Purkinje cell (primary cell): ENCODE data around the gene PPM1M. TPM values are rescaled to one million over a fixed set of nuclear protein-coding genes. Genes with fewer than 3 reads are reported as not detected.

Source experiments
- polyA plus RNA-seq: library from polyadenylated mRNA; unstranded; fragments of >200 nt; fragmentation: Nextera tagmentation; gene quantifications from 2 replicates; pipeline ENCODE4 v1.2.1, GENCODE V29; 2014

PPM1M gene
- 0.32 and 1.1 TPM in 2 replicates for polyA plus RNA-seq

GRCh38 chr3:52245322-52246263 lies at the start of gene PPM1M:
Gene PPM1M, plus strand, starts transcription at chr3:52245759. Its CDS starts 66 bp downstream, at chr3:52245825.

GRCh38 chr3:52197842-52198625 lies 47.5 kb upstream of the PPM1M start, which contains the start of gene ALAS1:
Gene ALAS1, plus strand, starts transcription at chr3:52198160. Its CDS starts 1,082 bp downstream, at chr3:52199242.

GRCh38 chr3:52225452-52226228 lies 19.9 kb upstream of the PPM1M start, which contains the start of gene TLR9:
Gene TLR9, minus strand, starts transcription at chr3:52225645. Its CDS starts 116 bp downstream, at chr3:52225529.

GRCh38 chr3:52238761-52239701 lies 6.5 kb upstream of the PPM1M start, which contains the start of gene TWF2:
Gene TWF2, minus strand, starts transcription at chr3:52239158. Its CDS starts 142 bp downstream, at chr3:52239016.

GRCh38 chr3:52278510-52279069 lies 33.0 kb downstream of the PPM1M start, which contains the start of gene WDR82:
Gene WDR82, minus strand, starts transcription at chr3:52278649. Its CDS starts 288 bp downstream, at chr3:52278361.

Other genes with a start within 250 kb of the PPM1M start
- 878 and 896 TPM in 2 replicates for gene RPL29, start 249.9 kb upstream of the PPM1M start, polyA plus RNA-seq
- 0.25 and 1.0 TPM in 2 replicates for gene DUSP7, start 189.2 kb upstream of the PPM1M start, polyA plus RNA-seq
- 0.13 and 0.34 TPM in 2 replicates for gene POC1A, start 91.3 kb upstream of the PPM1M start, polyA plus RNA-seq
- 54.1 and 54.5 TPM in 2 replicates for gene ALAS1, start 47.6 kb upstream of the PPM1M start, polyA plus RNA-seq
- gene TLR9, start 20.1 kb upstream of the PPM1M start, polyA plus RNA-seq, result not detected in 2 replicates
- gene TWF2, start 6.6 kb upstream of the PPM1M start, polyA plus RNA-seq, result 0.17 and 3.3 TPM in 2 replicates
- gene WDR82, start 32.9 kb downstream of the PPM1M start, polyA plus RNA-seq, result 13.3 and 13.4 TPM in 2 replicates
- gene GLYCTK, start 42.1 kb downstream of the PPM1M start, polyA plus RNA-seq, result 0.42 TPM in 1 of 2 replicates, not detected in the other
- 0.15 and 0.28 TPM in 2 replicates for gene DNAH1, start 70.6 kb downstream of the PPM1M start, polyA plus RNA-seq
- 5.6 and 6.3 TPM in 2 replicates for gene BAP1, start 164.2 kb downstream of the PPM1M start, polyA plus RNA-seq
- gene PHF7, start 164.9 kb downstream of the PPM1M start, polyA plus RNA-seq, result 1.5 TPM in 1 of 2 replicates, not detected in the other
- 0.20 TPM in 1 of 2 replicates, not detected in the other for gene SEMA3G, start 199.3 kb downstream of the PPM1M start, polyA plus RNA-seq
- gene TNNC1, start 208.3 kb downstream of the PPM1M start, polyA plus RNA-seq, result 0.71 TPM in 1 of 2 replicates, not detected in the other
- 5.5 and 9.7 TPM in 2 replicates for gene NISCH, start 209.8 kb downstream of the PPM1M start, polyA plus RNA-seq
- gene STAB1, start 249.6 kb downstream of the PPM1M start, polyA plus RNA-seq, result not detected in 2 replicates